Breast epithelium (tissue), 4 donors: ENCODE results near the gene PEAK1. TPM values are rescaled to one million over a fixed set of nuclear protein-coding genes. Genes with fewer than 3 reads are reported as not detected.

Experiments used
- DNase-seq, 2 donors: peaks; one replicate each; pipeline ENCODE4 v3.0.0-alpha.2; 2019; ENCODE audit warnings: low spot score in 2 of 2
- H3K27ac ChIP-seq, 2 donors: fragments of 200-600 bp; sonication (generic) in 1 of 2; one replicate each; pipeline ENCODE4 v1.5.1; 2016 to 2019; ENCODE audit warnings: mild to moderate bottlenecking in 1 of 2
- H3K27me3 ChIP-seq, 2 donors: fragments of 200-600 bp; sonication (generic) in 1 of 2; one replicate each; pipeline versions ENCODE4 v1.5.1 to v1.6.0; 2017 to 2019; ENCODE audit warnings: control low read depth in 1 of 2, mild to moderate bottlenecking in 1 of 2
- H3K36me3 ChIP-seq: fragments of 200-600 bp; one replicate; pipeline ENCODE4 v1.5.1; 2019
- H3K4me1 ChIP-seq, 2 donors: fragments of 200-600 bp; sonication (generic); one replicate each; pipeline ENCODE4 v1.5.1; 2016 to 2019; ENCODE audit warnings: control low read depth in 1 of 2
- H3K4me3 ChIP-seq, 3 donors: fragments of 200-600 bp; sonication (generic); 1 replicate in 2 of 3; 2 replicates in 1 of 3; pipeline ENCODE4 v1.5.1; 2016 to 2019; ENCODE audit warnings: mild to moderate bottlenecking in 3 of 3, moderate library complexity in 2 of 3
- H3K9me3 ChIP-seq, 2 donors: fragments of 200-600 bp; sonication (generic) in 1 of 2; one replicate each; pipeline ENCODE4 v1.5.1; 2016 to 2019; ENCODE audit warnings: control low read depth in 1 of 2
- POLR2A ChIP-seq: fragments of 450-650 bp; IDR thresholded peaks from one replicate; pipeline ENCODE4 v1.6.1; 2016; ENCODE audit warnings: antibody characterized with exemption, mild to moderate bottlenecking, moderate library complexity
- POLR2AphosphoS5 ChIP-seq, 3 donors: sonication (generic); formaldehyde crosslinking; IDR thresholded peaks; one replicate each; pipeline ENCODE4 v1.6.1; 2017; ENCODE audit warnings: antibody characterized with exemption in 3 of 3
- intact Hi-C: fragments of 100-400 bp; cut with DNase I; formaldehyde crosslinking; loops from one replicate; pipeline ENCODE4 v1.15.1; 2023; ENCODE audit warnings: low total_unique reads
- total RNA-seq, 3 donors: library from RNA; depleted of rRNA; stranded (reverse); fragments of >200 nt; gene quantifications; one replicate each; pipeline ENCODE4 v1.1.0, GENCODE V29; 2016
- TF ChIP-seq, protein P1 (sequence below), 3 donors: fragments of 450-650 bp; IDR thresholded peaks; one replicate each; pipeline ENCODE4 v1.5.1; 2016 to 2017; ENCODE audit warnings: antibody characterized with exemption in 3 of 3, mild to moderate bottlenecking in 3 of 3, moderate library complexity in 3 of 3

Gene PEAK1
- total RNA-seq, 3 donors from 2014 or later: 48.5 to 99.5 (median 55.2) TPM

DNA sequence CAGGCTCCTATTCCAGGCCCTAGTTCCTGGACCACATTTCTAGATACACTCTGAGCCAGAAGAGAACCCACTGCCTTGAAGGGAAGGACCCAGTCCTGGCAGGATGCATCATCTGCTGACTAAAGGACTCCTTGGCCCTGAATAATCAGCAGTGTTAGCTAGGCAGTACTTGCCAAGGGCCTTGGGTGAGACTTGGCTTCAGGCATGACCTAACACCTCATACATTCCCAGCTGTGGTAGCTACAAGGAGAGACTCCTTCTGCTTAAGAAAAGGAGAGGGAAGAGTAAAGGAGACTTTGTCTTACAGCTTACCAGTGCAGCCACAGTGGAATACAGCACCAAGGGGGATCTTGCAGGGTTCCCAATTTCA, 26.4 kb downstream of the PEAK1 start:
- intact Hi-C loops: no loop called here
- H3K9me3 ChIP-seq: peaks cover 17 to 24% of the 10 kb centered on the region in 2 donors

DNA sequence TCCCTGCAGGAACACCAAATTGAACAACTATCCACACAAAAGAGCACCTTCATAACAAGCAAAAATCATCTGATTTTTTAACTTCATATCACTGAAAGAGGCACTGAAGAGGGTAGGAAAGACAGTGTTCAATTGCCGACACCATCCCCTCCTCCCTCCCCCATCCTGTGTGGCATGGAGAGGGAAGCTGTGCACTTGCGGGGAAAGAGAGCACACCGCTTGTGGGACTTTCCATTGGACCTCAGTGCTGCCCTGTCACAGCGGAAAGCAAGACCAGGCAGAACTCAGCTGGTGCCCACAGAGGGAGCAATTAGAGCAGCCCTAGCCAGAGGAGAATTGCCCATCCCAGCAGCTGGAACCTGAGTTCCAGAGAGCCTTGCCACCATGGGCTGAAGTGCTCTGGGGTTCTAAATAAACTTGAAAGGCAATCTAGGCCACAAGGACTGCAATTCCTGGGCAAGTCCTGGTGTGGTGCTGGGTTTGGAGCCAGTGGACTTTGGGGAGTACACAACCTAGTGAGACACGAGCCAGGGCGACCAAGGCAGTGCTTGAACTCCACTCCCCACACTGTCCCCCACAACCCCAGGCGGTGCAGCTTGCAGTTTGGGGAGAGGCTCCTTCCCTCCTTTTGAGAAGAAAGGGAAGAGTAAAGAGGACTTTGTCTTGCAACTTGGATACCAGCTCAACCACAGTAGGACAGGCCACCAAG, 27.0 kb downstream of the PEAK1 start:
- H3K27ac ChIP-seq: no peak overlapping the region
- H3K9me3 ChIP-seq: peaks cover 13 to 18% of the 10 kb centered on the region in 2 donors
- H3K36me3 ChIP-seq: no peaks in the 10 kb centered on the region
- TF ChIP-seq POLR2A (no peak), POLR2AphosphoS5 (IDR thresholded peaks at IDR 0.05) (no peak)
- TF ChIP-seq, protein P1, sequence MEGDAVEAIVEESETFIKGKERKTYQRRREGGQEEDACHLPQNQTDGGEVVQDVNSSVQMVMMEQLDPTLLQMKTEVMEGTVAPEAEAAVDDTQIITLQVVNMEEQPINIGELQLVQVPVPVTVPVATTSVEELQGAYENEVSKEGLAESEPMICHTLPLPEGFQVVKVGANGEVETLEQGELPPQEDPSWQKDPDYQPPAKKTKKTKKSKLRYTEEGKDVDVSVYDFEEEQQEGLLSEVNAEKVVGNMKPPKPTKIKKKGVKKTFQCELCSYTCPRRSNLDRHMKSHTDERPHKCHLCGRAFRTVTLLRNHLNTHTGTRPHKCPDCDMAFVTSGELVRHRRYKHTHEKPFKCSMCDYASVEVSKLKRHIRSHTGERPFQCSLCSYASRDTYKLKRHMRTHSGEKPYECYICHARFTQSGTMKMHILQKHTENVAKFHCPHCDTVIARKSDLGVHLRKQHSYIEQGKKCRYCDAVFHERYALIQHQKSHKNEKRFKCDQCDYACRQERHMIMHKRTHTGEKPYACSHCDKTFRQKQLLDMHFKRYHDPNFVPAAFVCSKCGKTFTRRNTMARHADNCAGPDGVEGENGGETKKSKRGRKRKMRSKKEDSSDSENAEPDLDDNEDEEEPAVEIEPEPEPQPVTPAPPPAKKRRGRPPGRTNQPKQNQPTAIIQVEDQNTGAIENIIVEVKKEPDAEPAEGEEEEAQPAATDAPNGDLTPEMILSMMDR (IDR thresholded peaks at IDR 0.05): no peak
- intact Hi-C loops: no loop called here
- no peak overlapping the region for H3K4me3 ChIP-seq
- H3K27me3 ChIP-seq: no peaks in the 10 kb centered on the region
- no peak for DNase-seq
- peaks cover 0 to under 1% of the 10 kb centered on the region in 2 donors for H3K4me1 ChIP-seq

More for the DNA sequence above, 26.4 kb downstream of the PEAK1 start:
- H3K4me1 ChIP-seq: no peaks in the 10 kb centered on the region
- no peak overlapping the region for H3K27ac ChIP-seq
- no peak overlapping the region for H3K4me3 ChIP-seq
- no peaks in the 10 kb centered on the region for H3K27me3 ChIP-seq
- H3K36me3 ChIP-seq: no peaks in the 10 kb centered on the region
- TF ChIP-seq, protein P1 (IDR thresholded peaks at IDR 0.05): no peak
- TF ChIP-seq POLR2A (no peak), POLR2AphosphoS5 (IDR thresholded peaks at IDR 0.05) (no peak)
- DNase-seq: no peak

- intact Hi-C loops: no loop called here
- H3K36me3 ChIP-seq: no peaks in the 10 kb centered on the region
- TF ChIP-seq, protein P1 (IDR thresholded peaks at IDR 0.05): no peak
- TF ChIP-seq POLR2A (no peak), POLR2AphosphoS5 (IDR thresholded peaks at IDR 0.05) (no peak)
- peaks cover 0 to 4% of the 10 kb centered on the region in 2 donors for H3K4me1 ChIP-seq
- no peak overlapping the region for H3K4me3 ChIP-seq
- H3K27me3 ChIP-seq: no peaks in the 10 kb centered on the region
- peaks cover 10 to 16% of the 10 kb centered on the region in 2 donors for H3K9me3 ChIP-seq
- no peak overlapping the region for H3K27ac ChIP-seq
- DNase-seq: no peak
Observed at GRCh38 chr15:77391372-77391951, 28.4 kb downstream of the PEAK1 start.

DNA sequence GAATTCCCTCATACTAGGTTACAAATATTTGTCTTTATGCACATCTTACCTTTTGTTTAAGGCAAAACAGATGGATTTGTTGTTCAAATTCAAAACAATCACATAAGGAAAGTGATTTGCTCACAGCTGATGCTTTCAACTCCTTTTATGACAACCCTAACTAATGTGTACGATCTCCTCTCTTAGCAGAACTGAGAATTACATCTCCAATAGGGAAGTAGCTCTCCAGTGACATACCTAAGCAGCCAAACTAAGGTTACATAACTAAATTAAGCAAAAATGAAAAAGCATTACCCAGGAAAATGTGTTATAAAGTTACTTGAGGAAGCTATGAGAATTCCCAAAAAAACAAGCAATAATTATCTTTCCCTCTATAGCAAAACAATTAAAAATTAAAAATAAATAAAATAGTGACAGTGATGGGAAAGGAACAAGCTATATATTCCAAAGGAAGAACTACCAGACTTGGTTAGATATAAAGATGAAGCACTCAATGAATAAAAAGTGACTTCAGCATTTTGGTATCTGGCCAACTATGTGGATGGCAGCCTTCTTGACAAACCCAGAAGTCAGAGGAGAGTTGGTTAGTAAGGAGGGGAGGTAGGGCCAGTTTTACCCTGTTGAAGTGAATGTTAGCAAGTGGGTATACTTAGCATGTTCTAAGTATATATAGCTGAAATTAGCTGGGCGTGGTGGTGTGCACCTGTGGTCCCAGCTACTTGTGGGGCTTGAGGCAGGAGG, 32.4 kb downstream of the PEAK1 start:
- TF ChIP-seq, protein P1 (IDR thresholded peaks at IDR 0.05): no peak
- TF ChIP-seq POLR2AphosphoS5 (IDR thresholded peaks at IDR 0.05) (no peak), POLR2A (no peak)
- H3K4me1 ChIP-seq: peaks cover 0 to 12% of the 10 kb centered on the region in 2 donors

DNA sequence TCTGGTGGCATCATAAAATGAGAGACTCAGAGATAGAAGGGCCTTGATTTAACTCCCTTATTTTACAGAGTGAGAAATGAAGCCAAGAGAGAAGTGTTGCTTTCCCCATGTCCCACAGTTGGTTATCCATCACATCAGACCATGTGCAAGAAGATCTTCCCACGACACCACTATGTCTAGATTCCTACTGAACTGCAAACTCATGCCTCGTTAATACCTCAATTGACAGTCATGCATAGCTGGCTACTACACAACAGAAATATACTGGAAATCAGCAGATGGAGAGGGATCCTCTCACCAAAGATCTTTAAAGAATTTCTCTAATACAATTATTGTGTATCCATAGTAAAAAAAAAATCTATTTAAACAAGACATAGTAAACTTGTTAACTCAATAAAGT, 33.3 kb downstream of the PEAK1 start:
- H3K4me3 ChIP-seq: no peak overlapping the region
- intact Hi-C loops: no loop called here
- peaks cover 0 to 12% of the 10 kb centered on the region in 2 donors for H3K4me1 ChIP-seq

More for the DNA sequence above, 32.4 kb downstream of the PEAK1 start:
- Histone ChIP-seq H3K4me3 (no peak overlapping the region), H3K27ac (no peak overlapping the region), H3K9me3 (no peaks in the 10 kb centered on the region), H3K36me3 (no peaks in the 10 kb centered on the region), H3K27me3 (no peaks in the 10 kb centered on the region)
- no peak for DNase-seq
- intact Hi-C loops: no loop called here

More for the DNA sequence above, 33.3 kb downstream of the PEAK1 start:
- H3K27me3 ChIP-seq: no peaks in the 10 kb centered on the region
- no peak for DNase-seq
- H3K27ac ChIP-seq: no peak overlapping the region
- TF ChIP-seq, protein P1 (IDR thresholded peaks at IDR 0.05): no peak
- TF ChIP-seq POLR2A: no peak
- TF ChIP-seq POLR2AphosphoS5 (IDR thresholded peaks at IDR 0.05): no peak
- no peaks in the 10 kb centered on the region for H3K36me3 ChIP-seq
- H3K9me3 ChIP-seq: no peaks in the 10 kb centered on the region
